Activated CD8-positive, alpha-beta T cell treated with anti-CD3 and anti-CD28 coated beads for 36 hours (primary cell): ENCODE data around the gene RAB42. TPM values are rescaled to one million over a fixed set of nuclear protein-coding genes. Genes with fewer than 3 reads are reported as not detected.

ENCODE experiments used
- ATAC-seq: fragments of 200-7000 bp; cut with Tn5 transposase; one replicate; pipeline ENCODE4 v1.10.0; 2021; ENCODE audit warnings: mild to moderate bottlenecking, moderate library complexity
- CTCF ChIA-PET: fragments of 350-600 bp; sonication (Branson Sonifier 250); formaldehyde crosslinking; loops from one replicate; lab custom pipeline; 2021; ENCODE audit warnings: antibody characterized with exemption; lab: Charles Lee
- POLR2A ChIA-PET: fragments of 350-600 bp; sonication (Branson Sonifier 250); formaldehyde crosslinking; loops from one replicate; lab custom pipeline; 2021; ENCODE audit warnings: antibody characterized with exemption; lab: Charles Lee
- DNase-seq: peaks from one replicate; pipeline ENCODE4 v3.0.0-alpha.2; 2020
- H3K27ac Mint-ChIP-seq: one replicate; pipeline ENCODE4 v1.8.0; 2021; ENCODE audit warnings: mild to moderate bottlenecking, mixed read lengths
- H3K27me3 Mint-ChIP-seq: one replicate; pipeline ENCODE4 v1.8.0; 2021; ENCODE audit warnings: mixed read lengths
- H3K36me3 Mint-ChIP-seq: one replicate; pipeline ENCODE4 v1.8.0; 2021; ENCODE audit warnings: low read depth, mixed read lengths
- H3K4me1 Mint-ChIP-seq: one replicate; pipeline ENCODE4 v1.8.0; 2021; ENCODE audit warnings: low read depth, mixed read lengths
- H3K4me3 Mint-ChIP-seq: one replicate; pipeline ENCODE4 v1.8.0; 2021; ENCODE audit warnings: mild to moderate bottlenecking, moderate library complexity, mixed read lengths
- H3K9me3 Mint-ChIP-seq: one replicate; pipeline ENCODE4 v1.8.0; 2021; ENCODE audit warnings: mixed read lengths
- CTCF ChIP-seq: fragments of 200-600 bp; IDR thresholded peaks from one replicate; pipeline ENCODE4 v1.8.0; 2022; ENCODE audit warnings: antibody characterized with exemption, mild to moderate bottlenecking
- intact Hi-C: fragments of 100-400 bp; cut with micrococcal nuclease; formaldehyde crosslinking; loops from one replicate; pipeline ENCODE4 v1.10.0; 2022
- total RNA-seq, 2 experiments: library from RNA; stranded (reverse); gene quantifications; one replicate each; pipeline ENCODE4 v1.2.3, GENCODE V29; 2021

The RAB42 gene
- total RNA-seq, 2 experiments from 2014 or later = not detected

- H3K9me3 Mint-ChIP-seq = no peaks in the 10 kb centered on the region
- CTCF ChIA-PET = no interaction called here
- peaks cover 28% of the 10 kb centered on the region for H3K36me3 Mint-ChIP-seq
- POLR2A ChIA-PET = interaction anchor here (0.7 kb wide), 1 partner anchor 32 kb away, joined by 3 read pairs; no protein-coding TSS in a partner anchor
- H3K27ac Mint-ChIP-seq = no peak overlapping the region
- DNase-seq (no peak), ATAC-seq (no peak)
- no peaks in the 10 kb centered on the region for H3K27me3 Mint-ChIP-seq
- no peaks in the 10 kb centered on the region for H3K4me1 Mint-ChIP-seq
- intact Hi-C loops = no loop called here
- TF ChIP-seq CTCF = no peak
- no peak overlapping the region for H3K4me3 Mint-ChIP-seq
Measured at GRCh38 chr1:28613175-28613574, 21.1 kb downstream of the RAB42 start.

- Mint-ChIP-seq H3K4me3 (no peak overlapping the region), H3K27ac (no peak overlapping the region), H3K36me3 (peaks cover 3% of the 10 kb centered on the region), H3K27me3 (no peaks in the 10 kb centered on the region), H3K9me3 (no peaks in the 10 kb centered on the region), H3K4me1 (peaks cover 16% of the 10 kb centered on the region)
- CTCF ChIA-PET = interaction anchor here (1.8 kb wide), 1 partner anchor 245 kb away, joined by 6 read pairs; no protein-coding TSS in a partner anchor
- intact Hi-C loops = no loop called here
- DNase-seq (no peak), ATAC-seq (no peak)
- POLR2A ChIA-PET = interaction anchor here (1.0 kb wide), 1 partner anchor 17 kb away, joined by 5 read pairs; the partner anchor contains the start of gene RNU11
- no peak for TF ChIP-seq CTCF
Measured at GRCh38 chr1:28631713-28632112, 39.6 kb downstream of the RAB42 start.

GRCh38 chr1:28632560-28632959, 40.5 kb downstream of the RAB42 start:
- DNase-seq (no peak), ATAC-seq (no peak)
- no peaks in the 10 kb centered on the region for H3K27me3 Mint-ChIP-seq
- peaks cover 19% of the 10 kb centered on the region for H3K4me1 Mint-ChIP-seq
- TF ChIP-seq CTCF = no peak
- no peak overlapping the region for H3K4me3 Mint-ChIP-seq
- H3K27ac Mint-ChIP-seq = peak overlapping the region; percentile 17
- ChIA-PET CTCF (no interaction called here), POLR2A (interaction anchor here (0.6 kb wide), 1 partner anchor 201 kb away, joined by 3 read pairs; no protein-coding TSS in a partner anchor)
- intact Hi-C loops = no loop called here
- H3K36me3 Mint-ChIP-seq = peaks cover 3% of the 10 kb centered on the region
- no peaks in the 10 kb centered on the region for H3K9me3 Mint-ChIP-seq

GRCh38 chr1:28640766-28641165, 48.7 kb downstream of the RAB42 start:
- peaks cover 16% of the 10 kb centered on the region for H3K36me3 Mint-ChIP-seq
- POLR2A ChIA-PET = interaction anchor here (0.8 to 13.2 kb wide), 4 partner anchors 28 to 122 kb away, joined by 3 to 189 read pairs (median 4); partner anchors contain the start of genes GMEB1 and YTHDF2
- H3K27ac Mint-ChIP-seq = no peak overlapping the region
- intact Hi-C loops = loop anchor here (5.0 kb wide), 2 partner anchors 123 to 237 kb away; no protein-coding TSS in a partner anchor
- peaks cover 40% of the 10 kb centered on the region for H3K4me1 Mint-ChIP-seq
- H3K9me3 Mint-ChIP-seq = no peaks in the 10 kb centered on the region
- CTCF ChIA-PET = interaction anchor here (0.6 to 2.0 kb wide), 4 partner anchors 38 to 236 kb away, joined by 3 to 12 read pairs (median 4); no protein-coding TSS in a partner anchor
- peak; percentile 57 for DNase-seq
- no peaks in the 10 kb centered on the region for H3K27me3 Mint-ChIP-seq
- H3K4me3 Mint-ChIP-seq = peak overlapping the region; percentile 98
- no peak for ATAC-seq
- TF ChIP-seq CTCF = no peak
